ENCODE measurements around the gene ST7.

Gene ST7

DNA sequence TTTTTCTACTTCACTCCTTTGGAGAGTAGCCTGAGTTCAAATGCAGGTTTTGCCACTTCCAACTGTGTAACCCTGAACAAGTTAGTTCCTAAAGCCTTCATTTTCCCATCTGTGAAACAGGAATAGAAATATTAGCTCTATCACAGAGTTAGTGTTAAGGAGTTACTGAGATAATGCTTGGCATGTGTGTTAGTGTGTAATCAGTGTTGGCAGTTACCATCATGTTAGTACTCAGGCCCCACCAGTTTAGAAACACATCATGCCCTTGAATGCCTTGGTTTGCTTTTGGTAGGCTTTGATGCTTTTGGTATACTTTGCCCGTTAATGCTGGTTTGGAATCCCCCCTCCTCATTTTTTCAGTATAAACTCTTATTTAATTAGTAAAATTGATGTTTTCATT is 249.9 kb downstream of the ST7 start:
- DNase-seq: no peak

DNA sequence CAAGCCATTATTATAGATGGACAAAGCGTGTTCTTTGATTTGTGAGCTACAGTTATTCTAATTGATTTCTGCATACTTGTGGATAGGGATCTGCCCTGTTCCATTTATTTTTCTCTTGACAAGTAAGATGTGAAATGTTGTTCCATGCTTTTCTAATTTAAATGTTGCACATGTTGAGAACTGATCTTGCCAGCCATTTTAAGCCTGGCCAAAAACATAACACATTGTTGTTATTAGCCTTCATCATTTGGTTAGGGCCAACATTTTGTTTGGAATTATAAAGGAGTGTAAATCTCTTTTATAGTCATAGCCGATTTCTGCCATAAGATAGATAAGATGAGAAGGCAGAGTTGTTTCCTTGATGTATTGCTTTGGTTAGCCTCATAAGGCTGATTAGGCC is 252.6 kb downstream of the ST7 start:
- no peak for DNase-seq

DNA sequence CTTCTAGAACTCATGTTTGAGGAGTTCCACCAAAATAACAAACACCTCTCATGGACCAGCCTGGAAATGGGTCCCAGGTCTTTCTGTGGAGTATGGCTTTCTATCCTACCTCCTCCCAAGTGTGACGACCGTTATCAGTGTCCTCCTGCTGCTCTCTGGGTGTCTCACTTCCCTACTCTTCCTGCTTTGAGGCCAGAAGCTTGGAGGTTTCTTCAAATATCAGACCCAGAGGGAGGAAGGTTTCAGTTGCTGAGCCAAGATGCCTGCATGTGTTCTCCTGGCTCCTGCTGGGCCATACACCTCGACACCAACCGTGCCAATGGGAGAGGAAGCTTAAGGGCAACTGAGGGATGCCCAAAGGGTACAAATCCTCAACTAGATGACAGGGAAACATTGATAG is 255.0 kb downstream of the ST7 start:
- no peak for DNase-seq

DNA sequence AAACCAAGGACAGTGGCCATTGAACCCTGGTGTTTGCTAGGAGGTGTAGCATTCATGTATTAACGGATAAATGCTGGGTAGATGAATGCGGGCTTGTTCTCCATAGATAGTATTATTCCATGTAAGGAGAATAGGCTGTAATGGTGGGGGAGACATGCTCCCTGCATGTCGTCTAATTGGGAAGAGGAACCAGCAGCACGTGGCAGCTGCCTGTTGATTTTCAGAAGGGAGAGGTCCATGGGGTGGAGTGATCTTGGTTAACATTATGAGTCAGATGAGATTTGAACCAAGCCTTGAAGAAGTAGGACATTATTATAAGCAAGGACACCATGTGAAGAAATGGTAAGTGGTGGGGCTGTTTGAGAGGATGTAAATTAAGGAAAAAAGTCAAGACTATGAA is 257.1 kb downstream of the ST7 start:
- DNase-seq: no peak

DNA sequence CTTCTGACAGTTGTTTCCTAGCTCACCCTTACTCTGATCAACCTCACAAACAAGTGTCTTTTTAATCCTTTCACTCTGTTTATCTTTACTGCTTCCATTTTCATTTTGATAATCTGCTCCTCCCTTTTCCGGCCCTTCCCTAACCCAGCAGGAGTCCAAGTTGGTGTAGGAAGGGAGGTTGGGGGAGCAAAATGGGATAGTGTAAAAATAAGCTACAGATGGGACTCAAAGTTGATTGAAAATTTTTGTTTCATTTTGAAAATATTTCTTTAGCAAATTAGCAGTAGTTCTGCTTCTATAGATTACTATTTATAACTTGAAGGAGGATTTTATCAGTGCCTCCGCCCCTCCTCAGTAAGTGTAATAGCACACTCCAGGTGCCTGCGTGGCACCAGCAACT is 257.6 kb downstream of the ST7 start:
- no peak for DNase-seq

DNA sequence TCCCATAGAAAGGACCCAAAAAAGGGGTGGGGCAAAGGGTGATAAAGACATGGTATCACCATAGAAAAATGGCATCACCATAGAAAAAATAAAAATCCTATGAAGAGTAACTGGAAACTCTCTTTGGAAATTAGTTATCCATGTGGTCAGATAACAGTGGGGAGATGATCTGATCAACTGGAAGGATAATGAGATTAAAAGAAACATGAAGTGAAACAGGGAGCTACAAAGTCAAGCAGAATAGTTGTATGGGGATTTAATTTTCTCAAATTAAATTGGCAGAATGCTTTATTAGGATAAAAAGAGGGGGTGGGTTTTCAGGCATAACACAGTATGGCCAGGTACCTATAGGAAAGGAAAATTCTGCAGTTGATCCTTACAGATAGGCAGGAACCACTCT is 258.3 kb downstream of the ST7 start:
- DNase-seq: no peak

DNA sequence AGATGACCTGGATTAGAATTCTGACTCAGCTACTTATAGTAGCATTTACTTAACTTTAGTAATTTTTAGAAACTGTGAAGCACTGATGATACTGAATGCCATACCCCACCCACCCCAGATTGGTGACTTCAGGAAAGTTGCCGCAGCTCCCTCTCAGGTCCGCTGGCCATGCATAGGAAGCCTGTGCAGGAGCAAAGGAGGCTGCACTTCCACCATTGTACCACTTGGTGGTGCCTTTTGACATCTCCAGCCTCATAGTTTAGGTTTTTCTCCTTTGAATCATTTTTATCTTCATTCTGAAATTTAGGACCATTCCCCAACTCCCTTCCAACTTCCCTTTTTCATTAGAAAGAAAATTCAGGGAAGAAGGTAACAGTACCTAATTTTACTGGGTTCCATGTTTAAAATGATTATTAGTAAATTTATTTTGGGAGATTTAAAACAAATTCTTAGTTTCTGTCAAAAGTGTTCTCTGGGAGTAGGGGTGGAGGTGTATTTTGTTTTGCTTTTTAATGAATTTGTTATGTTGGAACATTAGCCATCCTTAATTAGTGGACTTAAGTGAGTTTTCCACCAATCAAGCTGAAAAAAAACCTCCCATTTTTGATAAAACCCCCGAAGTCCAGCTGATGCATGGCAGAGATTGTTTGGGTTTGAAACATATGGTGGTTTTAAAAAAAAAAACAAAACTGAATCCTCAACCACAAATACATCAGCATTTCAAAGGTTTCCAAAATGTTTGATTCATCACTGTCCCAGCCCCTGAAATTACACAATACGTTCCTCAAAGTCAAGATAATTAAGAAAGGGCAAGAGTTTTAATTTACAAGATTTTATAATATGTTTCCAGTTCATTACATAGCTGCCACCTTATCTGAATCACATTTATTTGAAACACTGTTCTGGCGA is 259.9 kb downstream of the ST7 start:
- DNase-seq: no peak

DNA sequence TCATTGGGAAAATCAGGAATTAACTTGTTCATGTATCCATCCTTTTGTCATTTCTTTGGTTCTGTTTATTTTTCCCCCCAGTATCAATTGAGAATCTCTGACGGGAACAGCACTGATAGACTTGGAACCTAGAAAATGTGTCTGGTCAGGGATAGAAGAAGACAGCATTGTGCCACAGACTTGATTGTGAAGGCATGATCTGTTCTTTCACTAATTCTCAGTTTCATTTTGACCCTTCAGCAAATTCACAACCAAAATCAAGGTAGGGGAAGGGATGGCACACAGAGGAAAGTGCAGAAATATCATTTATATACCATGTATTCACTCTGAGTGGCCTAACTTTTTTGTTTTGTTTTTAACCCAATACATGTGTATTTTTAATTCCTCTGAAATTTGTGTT is 262.7 kb downstream of the ST7 start:
- no peak for DNase-seq

DNA sequence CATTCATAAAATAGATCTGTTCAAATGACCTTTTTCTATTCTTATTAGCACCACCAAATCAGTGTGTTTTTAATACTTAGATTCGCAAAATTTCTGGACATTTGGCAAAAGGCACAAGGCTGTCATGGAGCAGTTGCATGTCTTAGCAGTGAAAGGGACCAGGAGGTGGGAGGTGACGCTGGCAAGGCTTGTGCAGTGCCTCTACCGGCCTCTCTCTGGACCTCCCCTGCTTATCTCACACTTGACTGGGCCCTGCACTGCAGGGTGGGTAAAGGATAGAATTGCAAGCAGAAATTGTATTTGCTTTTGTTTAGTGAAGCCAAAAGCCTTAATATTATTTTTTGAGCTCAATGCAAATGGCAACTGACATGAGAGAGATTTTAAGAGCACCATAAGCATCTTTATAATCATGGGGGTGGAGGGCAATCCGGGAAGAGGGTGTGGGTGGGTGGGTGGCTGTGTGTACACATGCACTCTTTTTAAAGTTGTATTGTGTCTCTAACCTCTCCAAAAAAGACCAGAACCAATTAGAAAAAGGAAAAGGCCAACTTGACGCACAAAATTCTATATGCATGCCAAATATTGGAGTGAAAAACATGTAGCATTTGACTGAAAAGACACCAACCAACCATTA is 263.3 kb downstream of the ST7 start:
- no peak for DNase-seq

DNA sequence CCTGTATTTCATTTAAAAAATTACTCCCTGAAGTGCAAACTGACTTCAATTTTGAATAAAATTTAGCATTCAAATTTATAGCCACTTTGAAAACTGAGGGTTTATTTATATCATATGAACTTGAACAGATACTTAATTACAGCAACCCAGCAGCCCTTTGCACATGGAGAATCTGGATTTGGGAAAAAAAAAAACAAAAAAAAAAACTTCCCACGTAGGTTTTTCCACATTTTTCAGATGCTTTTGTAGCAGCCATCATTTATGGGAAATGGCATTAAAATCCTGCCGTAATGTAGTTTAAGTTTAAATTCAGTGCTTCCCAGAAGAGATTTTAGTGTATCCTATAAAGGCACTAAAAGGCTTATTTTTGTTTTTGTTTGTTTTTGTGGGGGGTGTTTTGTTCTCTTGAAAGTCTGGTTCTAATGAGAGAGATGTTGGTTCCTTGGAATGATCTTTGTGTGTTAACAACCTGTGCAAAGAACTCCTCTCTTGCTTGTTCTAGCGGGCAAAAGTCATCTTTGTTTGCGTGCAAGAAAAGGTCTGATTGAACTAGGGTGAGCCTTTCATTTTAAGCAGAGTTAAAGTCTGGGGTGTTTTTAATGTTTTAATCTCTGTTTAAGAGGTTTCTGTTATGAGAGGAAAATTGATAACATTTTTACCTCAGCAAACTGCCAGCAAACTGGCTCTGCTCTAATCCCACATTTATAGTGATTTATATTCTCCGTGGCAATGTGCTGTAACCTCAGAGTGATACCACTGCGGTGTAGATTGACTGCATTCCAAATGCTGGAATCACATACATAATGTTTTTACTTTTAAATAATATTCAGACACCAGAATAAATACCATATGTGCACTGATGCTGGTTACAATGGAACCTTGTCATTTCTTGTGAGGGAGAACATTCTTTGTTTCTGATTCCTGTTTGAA is 264.1 kb downstream of the ST7 start:
- no peak for DNase-seq

DNA sequence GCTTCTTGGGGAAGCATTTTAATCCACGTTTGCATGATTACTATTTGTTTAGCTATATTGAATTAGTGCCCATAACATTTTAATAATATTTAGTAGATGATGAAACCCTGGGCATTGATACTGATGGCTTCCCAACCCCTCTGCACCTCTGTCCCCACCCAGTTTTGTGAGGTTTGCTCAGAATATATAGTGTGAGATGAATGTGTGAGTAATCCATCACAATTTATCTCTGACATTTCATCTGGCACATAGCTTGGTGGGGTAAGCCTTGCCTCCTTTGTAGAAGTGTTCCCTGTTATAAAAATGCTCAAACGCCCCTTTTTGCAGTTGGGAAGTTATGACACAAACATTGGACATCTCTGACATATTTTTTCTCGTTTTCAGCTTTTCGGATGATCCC is 265.4 kb downstream of the ST7 start:
- DNase-seq: no peak

DNA sequence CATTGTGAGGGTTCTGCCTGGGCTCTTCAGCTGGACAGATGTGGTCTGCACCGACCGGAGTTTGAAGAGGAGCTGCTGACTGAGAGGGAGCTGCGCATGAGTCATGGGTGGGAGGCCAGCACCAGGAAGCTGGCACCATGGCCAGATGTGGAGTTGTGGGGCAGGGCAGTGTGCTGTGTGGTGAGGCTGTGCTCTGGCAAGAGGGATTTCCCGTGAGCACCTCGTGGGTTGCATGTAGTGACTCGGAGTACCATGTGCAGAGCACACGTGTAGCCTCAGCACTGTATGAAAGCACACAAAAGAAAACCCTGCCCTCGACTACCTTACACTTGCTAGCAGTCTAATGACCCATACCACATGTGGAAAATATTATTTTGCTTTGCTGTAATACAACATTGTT is 266.2 kb downstream of the ST7 start:
- no peak for DNase-seq

DNA sequence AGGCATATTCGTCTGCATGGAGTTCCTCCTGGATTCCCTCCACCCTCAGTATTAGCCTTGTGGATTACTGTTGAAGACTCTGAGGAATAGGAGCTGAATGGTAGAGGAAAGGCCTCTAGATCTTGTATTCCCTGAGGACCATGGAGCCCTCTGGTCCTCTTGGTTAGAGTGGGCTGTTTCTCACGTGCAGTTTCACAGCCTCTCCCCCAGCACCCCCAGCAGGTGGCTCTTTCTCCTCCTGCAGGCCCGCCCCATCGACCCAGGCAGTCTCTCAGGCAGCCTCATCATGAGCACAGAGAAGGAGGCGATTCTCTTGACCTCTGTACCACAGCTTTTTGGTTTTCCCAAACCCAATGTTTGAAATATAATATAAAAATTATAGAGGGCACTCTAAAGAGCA is 267.5 kb downstream of the ST7 start:
- no peak for DNase-seq

DNA sequence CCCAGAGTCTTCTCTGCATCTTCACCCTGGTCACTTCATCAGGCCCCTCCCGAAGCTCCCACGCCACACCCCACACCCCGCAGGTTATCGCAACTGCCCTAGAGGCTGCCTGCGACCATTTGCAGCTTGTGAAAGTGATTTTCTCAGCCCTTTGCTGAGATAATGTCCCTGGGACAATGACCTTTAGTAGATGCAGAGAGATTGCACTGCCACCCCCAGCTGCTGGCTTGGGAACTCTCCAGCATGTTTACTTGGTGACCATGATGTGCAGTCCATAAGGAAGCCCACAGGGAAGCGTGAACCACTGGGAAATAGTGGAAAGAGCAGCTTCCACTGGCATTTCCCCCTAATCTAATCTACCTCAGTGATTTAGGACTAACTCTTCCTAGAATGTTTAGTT is 272.2 kb downstream of the ST7 start:
- no peak for DNase-seq

DNA sequence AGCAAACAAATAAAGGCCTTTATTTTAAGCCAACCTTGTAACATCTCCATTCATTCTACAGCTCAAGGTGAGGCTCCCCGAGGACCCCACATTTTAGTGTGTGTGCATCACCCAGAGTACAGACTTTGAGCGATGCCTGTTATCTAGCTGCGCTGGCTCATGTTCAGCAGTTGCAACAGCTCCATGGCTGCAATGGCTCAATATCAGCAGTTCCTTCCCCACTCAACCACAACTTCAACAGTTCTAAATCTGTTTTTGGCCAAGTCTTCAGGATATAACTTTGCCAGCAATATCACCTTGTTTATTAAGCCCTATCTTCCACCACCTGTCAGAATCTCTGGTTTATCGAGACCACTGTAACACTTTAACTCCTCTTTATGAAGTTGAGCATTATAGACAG is 273.8 kb downstream of the ST7 start:
- DNase-seq: no peak

DNA sequence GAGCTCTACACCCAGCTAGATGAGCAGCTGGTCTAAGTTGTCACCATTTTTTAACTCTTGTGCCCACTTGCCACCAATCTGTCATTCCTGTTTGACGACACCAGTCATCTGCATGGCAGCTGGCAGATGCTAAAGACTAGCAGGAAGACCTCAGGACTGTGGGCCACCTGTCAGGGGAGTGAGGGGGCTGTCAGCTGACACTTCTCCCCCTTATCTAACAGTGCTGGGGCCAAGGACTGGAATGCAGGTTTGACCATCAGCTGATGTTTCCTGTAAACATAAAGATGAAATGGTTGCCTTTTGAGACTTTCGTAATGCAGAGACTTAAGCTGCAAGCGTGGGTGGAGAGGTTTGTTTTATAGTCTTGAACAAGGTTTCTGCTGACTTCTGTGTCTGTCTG is 276.0 kb downstream of the ST7 start:
- no peak for DNase-seq

DNA sequence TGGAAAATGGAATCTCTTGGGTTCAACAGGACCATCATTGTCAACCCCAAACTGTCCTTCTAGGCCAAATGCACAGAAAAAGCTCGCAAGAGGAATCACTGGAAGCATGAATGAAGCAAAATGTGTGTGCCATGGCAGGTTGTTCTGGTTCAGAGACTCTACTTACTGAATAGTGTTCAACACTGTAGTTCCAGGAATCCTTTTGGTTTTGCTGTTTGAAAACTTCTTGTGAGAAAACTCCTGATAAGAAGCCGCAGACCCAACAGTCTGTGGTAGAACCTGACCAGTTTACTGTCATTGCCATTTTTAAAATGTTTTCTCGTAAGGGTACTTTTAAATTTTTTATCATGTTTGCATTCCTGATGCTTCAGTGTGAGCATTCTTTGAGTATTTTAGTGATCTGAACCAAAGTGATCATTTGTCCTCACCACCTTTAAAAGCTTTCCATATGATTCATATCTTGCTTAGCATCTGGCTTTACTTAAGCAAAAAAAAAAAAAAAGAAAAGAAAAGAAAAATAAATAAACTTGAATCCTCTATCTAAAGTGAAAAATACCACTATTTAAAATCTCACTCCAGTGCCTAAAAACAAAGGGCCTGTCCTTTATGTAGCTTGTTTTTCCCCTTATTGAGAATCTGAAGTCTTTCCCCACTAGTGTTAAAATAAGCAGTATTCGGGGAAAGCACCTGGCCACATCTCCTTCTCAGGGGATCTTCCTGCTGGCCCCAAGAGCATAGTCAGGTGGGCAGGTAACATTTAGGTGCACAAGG is 277.2 kb downstream of the ST7 start:
- DNase-seq: no peak

DNA sequence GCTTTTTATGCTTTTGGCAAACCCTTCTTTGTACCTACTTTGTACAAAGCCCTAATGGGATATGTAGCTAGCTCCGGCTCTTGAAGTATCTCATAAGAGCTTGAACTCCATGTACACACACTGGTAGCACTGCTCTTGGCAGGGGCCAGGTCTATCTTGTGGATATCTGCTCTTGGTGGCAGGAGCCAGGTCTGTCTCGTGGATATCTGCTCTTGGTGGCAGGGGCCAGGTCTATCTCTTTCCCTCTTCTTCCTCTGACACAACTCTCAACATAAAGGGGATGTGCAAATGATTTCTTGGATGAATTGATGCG is 277.7 kb downstream of the ST7 start:
- no peak for DNase-seq

DNA sequence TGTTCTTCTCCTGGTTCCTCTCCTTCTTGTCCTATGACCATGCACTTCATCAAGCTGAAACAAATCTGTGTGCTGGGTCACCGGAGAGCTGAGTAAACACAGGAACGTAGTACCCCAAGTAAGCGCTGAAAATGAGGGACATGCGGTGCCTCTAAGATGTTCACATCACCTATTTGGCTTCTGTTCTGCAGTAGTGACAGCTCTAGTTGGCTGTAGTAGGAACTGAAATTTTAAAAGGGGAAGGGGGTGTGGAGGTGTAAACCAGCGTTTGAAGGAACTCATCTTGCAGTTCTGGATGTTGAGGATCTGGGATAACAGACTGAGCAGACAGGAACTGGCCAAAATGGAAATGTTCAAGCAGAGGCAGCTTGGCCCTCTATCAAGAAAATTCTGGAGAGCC is 284.3 kb downstream of the ST7 start:
- no peak for DNase-seq

DNA sequence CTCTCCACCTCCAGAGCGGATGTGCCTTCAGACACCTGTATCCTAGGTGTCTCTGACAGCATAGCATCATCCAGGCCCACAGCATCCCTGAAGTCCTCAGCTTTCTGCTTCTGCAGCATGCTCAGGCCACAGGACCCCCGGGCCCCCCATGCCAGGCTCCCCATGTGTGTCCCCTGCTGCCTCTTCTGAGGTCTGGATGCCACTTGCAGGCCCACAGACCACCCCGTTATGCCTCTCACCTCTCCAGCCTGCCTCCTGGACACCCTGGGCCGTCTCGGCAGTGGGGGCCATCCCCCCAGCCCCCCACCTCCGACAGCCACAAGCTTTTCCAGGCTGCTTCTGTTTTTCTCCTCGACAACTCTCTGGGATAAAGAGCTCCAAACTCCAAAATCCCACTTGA is 285.2 kb downstream of the ST7 start:
- no peak for DNase-seq

DNA sequence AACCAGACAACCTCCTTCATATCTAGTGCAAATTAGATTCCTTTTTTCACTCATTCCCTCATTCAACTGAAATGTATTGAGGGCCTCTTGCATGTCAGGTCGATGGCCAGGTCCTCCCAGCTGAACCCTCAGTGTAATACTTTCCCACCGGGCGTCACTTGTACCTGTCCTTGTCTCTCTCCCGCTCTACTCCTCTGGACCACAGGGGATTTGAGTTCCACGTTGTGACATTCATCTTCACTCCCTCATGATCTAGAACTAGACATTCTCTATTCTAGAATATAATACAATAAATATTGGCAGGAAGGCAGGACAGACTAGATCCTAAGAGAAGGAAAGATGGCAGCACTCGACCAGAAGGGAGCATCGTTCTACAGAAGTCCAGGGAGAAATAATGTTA is 285.6 kb downstream of the ST7 start:
- no peak for DNase-seq

DNA sequence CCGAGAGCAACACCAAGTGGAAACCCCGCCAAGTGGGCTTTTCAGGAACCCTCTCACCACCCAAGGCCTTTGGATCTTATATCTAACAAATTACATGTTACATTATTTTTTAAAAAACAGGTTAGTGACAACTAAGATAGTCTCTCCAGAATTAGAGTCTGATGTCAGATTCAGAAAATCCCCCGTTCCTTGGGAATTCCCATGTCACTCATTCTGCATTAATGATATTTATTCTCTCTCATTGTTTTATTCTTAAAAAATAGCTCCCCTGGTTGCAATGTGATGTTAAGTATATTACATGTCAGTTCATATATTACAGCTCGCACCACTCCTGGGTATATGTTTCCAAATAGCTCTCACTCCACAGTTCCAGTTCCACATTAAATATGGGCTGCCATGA is 287.8 kb downstream of the ST7 start:
- no peak for DNase-seq

DNA sequence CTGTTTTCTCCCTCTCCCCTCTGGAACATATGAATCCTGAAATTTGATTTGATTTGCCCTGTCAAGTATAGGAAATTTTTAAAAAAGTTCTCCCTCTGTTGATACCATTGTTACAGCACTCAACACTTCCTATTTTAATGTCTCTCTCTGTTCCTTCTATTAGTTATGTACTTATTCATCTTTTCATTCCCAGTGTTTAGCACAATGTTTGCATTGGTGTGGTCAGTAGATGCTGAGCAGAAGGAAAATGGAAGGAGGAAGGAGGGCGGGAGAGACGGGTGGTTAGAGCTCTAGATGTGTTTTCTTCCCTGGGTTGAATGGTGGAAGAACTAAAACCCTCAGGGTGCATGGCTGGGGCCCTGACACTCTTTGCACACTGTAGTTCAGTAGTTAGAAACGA is 290.1 kb downstream of the ST7 start:
- DNase-seq: no peak
